GM11168 (cell line): ENCODE results near the gene GRID2.

Experiments
- in situ Hi-C: fragments of 300-500 bp; cut with MboI; formaldehyde crosslinking; loops from one replicate; pipeline ENCODE4 v1.12.0; 2022; ENCODE audit warnings: low sequenced_read_pairs; ENCODE audit not compliant: unreplicated experiment

The GRID2 gene

DNA sequence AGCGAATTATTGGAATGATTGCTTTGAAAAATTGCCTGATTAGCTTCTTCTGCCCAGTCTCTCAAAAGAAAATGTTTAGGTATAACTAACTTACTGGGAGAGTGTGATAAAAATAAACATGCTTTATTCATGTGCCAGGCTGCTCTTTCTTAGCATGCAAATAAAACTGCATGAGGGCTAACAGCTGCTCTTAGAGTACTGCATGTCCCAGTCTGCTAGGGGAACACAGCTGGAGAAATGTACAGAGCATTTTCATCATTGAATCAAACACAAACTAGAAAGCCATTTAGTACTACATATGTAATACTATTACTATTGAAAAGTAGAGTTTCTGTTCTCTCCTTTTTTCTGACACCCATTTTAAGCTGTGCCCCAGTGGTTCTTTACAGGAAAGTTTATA, 726.0 kb downstream of the GRID2 start:
- in situ Hi-C loops, result no loop called here

DNA sequence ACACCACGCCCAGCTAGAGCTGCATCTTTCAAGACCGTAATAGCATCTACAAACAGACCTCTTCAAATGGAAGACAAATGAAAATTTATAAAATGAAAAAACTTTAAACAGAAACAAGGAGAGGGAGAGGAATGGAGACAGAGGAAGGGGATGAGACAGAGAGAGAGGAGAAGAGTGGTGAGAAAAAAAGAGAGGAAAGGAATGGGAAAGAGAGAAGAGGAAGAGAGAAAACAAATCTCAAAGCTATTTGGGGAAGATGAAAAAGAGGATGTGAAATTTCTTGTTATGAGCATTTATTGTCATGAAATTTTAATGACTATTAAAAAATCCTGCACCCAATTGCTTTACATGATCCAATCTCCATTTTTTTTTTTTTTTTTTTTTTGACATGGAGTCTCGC, 726.9 kb downstream of the GRID2 start:
- in situ Hi-C loops, result no loop called here

DNA sequence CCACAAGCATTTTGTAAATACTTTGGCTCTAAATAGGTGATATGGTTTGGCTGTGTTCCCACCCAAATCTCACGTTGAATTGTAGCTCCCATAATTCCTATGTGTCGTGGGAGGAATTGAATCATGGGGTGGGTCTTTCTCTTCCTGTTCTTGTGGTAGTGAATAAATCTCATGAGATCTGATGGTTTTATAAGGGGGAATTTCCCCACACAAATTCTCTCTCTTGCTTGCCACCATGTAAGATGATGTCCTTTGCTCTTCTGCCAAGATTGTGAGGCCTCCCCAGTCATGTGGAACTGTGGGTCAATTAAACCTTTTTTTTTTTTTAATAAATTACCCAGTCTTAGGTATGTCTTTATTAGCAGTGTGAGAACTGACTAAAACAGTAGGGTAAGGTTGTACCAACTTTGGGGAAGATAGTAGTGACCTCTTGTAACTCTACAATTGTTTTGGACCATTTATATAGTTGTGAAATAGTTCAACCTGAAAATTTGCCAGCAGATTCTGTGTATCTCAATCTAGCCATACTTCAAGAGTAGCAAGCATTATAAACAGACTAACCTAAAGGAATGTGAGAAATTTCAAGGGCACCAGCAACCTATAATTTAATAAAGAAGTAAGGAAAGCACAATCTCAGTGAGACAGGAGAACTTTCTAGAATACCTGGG, 727.8 kb downstream of the GRID2 start:
- in situ Hi-C loops, result no loop called here

DNA sequence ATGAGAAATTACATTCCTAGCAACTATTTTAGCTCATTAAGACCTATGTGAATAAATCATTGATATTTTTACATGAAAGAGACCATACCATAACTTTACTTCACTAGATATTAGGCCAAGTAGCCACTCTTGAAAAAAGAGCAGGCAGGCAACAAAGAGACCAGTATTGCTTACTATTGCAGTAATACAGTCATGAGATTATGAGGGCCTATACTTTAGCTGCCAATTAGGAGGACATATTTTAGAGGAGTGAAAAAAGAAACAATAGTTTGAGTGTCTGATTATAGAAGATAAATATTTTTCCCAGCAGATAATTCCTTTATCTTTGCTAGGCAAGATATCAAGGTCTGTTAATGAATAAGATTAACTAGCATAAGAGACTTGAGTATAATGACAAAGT, 739.0 kb downstream of the GRID2 start:
- in situ Hi-C loops, result no loop called here

DNA sequence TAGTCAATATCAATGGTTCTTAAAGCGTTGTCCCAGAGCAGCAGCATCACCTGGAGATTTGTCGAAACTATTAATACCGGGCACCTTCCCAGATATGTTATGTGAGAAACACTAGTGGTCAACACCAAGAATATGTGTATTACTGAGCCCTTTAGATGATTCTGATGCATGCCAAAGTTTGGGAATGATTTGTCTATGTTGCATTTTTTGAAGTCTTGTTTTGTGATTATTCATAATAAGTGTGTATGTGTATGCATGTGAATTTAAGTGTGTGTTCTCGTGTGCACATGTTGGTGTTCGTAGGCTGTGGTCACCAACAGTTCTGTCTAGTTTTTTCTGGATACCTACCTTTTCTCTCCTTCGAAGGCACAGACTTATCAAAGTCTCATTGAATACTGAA, 749.4 kb downstream of the GRID2 start:
- in situ Hi-C loops, result no loop called here

DNA sequence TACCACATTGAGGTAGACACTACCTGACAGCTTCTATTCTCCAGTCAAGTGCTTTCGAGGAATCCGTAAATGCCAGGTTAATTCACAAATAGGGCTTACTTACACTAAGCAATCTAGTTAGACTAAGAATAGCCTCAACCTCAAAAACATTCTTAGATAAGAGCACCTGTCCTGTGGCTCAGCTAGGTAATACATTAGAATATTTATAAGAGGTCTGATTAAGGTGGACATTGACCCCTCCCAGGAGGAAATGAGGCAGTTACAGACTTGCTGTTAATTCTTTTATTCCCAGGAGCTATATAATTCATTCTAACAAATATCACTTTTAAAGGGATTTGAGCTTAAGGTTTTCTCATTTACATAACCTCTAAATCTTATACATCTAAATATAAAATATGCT, 758.1 kb downstream of the GRID2 start:
- in situ Hi-C loops, result no loop called here

DNA sequence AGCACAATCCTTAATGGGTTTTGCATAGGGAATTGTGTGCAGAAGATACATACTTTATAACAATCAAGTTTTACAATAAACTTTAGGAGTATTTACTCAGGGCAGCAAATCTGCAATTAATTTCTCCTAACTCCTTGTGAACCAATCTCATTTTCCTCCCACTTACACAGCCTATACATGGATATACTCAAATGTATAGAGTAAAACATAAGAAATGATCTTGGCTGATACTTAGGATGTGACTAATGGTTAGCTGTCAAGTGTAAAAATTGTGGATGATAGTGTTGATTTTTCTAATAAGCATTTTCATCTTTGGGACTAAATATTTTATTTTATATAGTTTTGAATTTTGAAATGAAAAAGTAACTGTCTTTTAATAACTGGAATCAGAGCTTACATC, 759.6 kb downstream of the GRID2 start:
- in situ Hi-C loops, result no loop called here

DNA sequence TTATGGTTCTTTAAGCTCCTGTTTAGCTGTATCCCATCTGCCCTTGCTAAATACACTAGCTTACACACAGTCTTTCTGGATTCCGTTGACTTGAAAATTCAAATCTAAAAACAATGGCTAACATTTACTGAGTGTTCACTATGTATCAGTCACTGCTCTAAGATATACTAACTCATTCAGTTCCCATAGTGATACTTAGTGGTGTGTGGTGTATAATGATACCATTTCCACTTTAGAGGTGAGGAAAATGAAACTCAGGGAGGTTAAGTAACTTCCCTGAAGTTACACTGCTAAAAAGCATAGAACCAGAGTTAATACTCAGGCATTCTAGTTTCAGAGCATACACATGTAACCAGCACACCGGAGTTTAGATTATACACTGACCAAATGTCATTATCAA, 762.0 kb downstream of the GRID2 start:
- in situ Hi-C loops, result no loop called here

DNA sequence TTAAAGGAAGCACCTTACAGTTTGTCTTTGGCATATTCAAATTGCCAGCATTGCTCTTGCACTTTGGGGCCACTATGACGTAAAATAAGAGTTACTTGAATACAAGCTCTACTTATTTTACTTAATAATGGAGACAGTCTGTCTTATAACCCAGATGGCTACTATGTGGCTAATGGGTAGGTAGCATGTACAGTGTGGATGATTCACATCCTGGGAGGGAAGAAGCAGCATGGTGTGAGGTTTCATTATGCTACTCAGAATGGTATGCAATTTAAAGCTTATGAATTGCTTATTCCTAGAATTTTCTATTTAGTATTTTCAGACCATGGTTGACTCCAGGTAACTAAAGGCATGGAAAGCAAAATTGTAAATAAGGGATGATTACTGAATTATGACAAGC, 763.0 kb downstream of the GRID2 start:
- in situ Hi-C loops, result no loop called here

DNA sequence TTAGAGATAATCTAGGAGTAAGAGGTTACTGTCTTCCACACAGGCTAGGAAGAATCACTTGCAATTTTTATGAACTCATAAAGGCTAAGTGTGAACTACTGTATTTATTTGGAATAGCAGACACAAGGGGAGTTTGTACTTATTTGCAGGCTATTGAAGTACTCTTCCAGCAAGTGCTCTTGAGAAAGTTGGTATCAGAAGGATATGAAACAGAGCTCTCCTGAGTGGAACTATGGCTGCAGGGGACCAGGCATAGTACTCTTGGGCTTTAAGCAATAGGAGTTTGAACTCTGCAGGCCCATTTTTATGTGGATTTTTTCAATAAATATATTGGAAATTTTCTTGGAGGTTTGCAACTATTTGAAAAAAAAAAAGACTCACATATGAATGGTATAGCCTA, 768.5 kb downstream of the GRID2 start:
- in situ Hi-C loops, result no loop called here

DNA sequence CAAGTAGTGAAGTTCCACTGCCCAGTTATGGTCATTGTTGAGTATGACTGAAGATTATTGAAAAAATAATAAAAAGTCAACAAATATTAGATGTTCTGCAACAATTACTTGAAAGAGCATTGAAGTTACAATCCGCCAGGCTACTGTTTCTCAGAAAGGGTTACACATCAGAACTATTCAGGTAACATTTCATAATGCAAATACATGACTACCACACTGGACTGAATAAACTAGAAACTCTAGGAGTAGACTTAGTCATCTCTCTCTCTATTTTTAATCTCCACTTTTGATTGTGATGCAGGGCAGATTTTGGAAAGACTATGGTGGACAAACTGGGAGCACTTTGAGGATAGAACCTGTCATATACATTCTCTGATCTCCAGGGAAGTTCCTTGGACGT, 776.5 kb downstream of the GRID2 start:
- in situ Hi-C loops, result no loop called here

DNA sequence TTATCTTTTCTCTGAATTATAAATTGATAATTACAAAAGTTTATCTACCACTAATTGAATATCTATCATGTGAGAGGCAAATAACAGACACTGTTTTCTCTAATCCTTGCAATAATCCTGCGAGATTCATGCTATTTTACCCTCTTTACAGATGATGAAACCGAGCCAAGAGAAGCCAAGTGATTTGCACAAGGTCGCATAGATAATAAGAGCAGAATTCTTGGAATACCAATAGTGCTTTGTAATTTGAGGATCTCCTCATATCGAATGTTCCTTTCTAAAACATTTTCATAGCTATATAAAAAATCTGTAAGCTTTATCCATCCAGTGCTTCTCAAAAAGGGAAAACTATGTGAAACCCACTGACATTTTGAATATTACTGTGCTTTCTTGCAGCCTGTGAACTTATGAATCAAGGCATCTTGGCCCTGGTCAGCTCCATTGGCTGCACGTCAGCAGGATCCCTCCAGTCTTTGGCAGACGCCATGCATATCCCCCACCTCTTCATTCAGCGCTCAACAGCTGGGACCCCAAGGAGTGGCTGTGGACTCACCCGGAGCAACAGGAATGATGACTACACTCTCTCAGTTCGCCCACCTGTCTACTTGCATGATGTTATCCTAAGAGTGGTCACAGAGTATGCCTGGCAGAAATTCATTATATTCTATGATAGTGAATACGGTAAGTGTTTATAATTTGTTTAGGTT, 781.0 kb downstream of the GRID2 start:
- in situ Hi-C loops, result no loop called here

DNA sequence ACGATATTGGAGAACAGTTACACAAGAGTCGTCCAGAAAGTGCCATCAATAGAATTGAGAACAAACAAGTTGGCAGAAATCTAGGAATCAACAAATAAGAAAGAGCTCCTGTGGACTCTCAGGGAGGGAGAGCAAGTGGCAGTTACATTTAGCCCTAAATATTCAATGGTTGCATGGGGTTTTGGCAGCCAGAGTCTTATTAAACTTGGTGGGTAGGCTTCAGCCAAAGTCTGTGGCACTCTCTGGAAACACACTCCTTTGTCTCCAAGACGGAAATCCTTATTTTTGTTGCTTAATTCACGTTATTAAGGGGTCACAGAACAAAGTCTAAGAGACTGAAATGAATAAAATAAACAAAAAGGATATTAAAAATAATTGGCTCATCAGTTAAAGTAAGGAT, 782.6 kb downstream of the GRID2 start:
- in situ Hi-C loops, result no loop called here

DNA sequence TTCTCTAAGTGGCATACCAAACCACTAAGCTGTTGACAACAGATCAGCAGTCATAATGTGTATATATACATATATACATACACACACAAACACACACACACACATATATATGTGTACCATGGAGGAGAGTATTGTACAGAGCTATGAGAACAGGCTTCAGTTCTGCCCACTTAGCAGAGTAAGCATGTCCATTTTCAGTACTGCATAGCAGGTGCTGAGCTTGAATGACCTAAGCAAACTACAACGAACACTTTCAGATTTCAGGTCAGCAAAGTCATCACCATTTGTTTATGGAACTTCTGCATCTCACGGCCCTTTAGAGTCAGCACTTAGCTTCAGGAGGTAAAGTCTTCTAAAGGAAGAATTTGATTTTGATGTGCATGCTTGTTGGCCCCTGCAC, 789.0 kb downstream of the GRID2 start:
- in situ Hi-C loops, result no loop called here

DNA sequence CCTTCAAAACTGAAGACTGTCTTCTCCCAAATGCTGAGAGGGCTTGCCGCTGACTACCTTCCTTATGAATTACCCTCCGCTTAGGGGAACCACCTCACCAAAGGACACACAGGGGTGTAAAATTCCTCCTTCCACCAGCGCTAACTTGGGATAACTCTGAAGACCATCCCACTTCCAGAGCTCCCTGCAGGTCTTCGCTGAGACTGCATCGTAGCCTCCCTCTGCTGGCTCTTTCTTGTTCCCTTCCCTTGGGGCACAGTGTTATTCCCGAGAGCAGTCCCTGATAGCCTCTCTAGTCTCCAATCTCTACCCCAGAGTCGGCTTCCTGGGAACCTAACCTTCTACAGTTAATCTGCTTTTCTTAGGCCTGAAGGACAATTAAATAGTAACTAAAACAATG, 799.3 kb downstream of the GRID2 start:
- in situ Hi-C loops, result no loop called here

DNA sequence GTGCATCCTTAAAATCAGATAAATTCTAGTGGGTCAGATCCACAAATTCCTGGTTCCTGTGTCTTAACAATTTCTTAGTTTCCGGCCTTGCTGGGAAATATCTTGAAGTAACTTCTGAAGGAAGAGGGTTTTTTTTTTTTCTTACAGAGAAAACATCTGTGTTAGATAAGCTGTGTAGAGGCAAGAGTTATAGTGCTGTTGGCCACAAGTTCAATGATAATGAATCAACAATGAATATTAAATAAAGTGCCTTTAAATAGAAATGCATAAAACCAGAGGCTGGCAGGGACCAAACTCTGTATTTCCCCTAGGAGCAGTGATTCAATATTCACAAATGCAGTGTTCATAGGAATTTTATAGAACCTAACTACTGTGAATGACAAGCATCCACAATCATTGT, 812.9 kb downstream of the GRID2 start:
- in situ Hi-C loops, result no loop called here

DNA sequence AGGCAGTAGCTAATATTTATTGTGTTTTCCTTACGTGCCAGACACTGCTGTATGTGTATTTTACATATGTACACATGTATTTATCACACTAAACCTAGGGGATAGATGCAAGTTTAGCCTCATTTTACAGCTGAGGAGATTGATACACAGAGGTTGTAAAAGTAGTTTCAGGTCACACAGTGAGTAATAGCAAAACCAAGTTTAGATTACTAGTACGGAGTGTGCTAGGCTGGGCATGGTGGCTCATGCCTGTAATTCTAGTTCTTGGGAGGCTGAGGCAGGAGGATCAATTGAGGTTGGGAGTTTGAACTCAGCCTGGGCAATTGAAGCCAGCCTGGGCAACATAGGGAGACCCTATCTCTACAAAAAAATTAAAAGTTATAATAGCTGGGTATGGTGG, 823.7 kb downstream of the GRID2 start:
- in situ Hi-C loops, result no loop called here

DNA sequence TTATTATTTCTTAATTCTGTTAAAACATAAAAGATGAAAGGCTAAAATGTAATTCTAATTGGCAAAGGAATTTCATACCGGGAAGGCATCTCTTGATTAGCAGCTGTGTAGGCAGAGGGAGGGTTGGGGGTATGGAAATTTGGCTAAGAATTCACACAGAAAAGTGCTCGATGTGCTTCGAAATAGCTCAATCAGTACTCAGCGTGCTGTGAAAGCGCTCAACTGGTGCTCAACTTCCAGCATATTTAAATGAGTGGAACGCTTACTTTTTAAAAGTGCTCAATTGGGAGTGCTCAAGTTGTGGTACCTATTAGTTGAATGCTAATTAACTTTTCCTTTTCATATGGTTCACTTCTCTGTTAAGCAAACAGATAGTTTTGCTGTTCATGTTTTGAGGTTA, 828.9 kb downstream of the GRID2 start:
- in situ Hi-C loops, result no loop called here

DNA sequence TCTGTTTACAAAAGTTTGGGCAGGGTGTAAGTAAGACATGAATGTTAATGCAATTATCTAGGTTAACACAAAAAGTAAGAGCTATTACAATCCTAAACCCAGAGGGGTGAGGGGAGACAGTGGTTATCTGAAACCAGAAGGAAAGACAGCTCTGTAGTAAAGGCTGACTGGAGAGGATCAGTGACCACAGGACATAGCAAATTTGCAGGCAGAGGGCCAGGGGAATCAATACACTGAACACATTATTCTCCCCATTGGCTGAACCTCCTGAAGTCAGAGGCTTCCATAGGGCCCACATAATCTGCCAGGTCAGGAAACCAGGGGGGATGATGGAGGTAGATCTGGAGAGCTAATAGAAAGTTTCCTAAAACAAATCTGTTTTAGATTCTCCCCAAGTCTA, 835.4 kb downstream of the GRID2 start:
- in situ Hi-C loops, result no loop called here

DNA sequence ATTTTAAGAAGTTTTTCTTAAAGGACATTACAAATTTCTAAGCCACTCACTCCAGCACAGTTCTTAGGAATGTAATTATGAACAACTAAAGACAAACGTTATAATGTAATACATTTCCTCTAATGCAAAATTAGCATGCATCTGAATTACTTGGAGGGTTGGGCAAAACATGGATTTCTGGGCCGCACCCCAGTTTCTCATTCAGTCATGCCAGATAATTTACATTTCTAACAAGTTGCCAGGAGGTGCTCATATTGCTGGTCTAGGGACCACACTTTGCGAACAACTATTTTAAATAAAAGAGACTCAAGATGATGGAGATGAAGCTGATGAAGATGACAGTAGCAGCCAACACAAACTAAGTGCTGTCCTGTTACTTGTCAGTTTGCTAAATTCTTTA, 840.1 kb downstream of the GRID2 start:
- in situ Hi-C loops, result no loop called here

DNA sequence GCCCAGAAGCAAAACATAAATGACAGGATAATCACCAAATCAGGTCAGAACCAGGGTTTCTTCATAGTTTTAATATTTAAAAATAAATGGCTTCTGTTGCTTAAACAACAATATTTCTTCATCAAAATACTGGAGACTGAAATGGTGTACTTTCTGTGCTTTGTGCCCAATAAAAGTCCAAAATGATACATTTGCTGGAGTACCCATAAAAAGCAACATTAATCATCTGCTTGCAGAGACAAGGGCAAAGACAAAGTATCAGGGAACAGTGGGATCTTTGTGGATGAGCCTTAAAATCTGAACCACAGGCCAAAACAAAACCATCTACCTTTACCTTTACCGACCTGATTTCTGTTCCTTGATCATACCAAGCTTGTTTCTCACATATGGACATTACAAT, 840.9 kb downstream of the GRID2 start:
- in situ Hi-C loops, result no loop called here

DNA sequence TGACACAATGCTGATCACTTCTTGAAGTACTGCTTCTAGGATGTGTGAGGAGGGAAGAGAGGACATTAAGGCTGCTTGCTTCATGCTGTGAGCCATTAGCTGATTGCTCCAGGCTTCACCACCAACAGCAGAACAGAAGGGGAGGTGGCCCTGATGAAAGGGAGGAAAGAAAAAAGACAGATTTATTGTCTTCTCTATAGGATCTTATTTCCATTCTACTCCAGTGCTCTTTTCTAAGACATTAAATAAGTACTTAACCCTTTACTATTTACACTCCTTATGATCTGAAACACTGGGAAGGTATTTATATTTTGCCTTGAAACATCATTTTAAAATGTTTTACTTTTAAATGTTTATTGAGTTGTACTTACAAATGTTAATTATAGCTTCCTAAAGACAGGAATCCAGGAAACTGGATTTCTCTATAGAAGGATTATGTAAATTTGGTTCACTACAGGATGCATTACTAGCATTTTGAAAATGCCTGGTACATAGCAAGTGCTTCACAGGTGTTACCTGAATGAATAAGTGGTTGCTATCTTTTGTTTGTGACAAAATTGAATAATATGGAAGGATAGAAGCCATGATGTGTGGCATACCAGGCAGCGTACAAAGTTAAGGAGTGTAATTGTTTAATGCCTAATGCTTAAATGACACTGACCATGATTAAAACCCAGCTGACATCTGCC, 843.9 kb downstream of the GRID2 start:
- in situ Hi-C loops, result no loop called here
